ENCODE measurements around the gene ABHD11.
"Not testable (repeated sequence)": the region's sequence is repeated elsewhere in the genome, so short reads cannot be mapped to it uniquely, and the experiment has no call there.

The ABHD11 gene

DNA sequence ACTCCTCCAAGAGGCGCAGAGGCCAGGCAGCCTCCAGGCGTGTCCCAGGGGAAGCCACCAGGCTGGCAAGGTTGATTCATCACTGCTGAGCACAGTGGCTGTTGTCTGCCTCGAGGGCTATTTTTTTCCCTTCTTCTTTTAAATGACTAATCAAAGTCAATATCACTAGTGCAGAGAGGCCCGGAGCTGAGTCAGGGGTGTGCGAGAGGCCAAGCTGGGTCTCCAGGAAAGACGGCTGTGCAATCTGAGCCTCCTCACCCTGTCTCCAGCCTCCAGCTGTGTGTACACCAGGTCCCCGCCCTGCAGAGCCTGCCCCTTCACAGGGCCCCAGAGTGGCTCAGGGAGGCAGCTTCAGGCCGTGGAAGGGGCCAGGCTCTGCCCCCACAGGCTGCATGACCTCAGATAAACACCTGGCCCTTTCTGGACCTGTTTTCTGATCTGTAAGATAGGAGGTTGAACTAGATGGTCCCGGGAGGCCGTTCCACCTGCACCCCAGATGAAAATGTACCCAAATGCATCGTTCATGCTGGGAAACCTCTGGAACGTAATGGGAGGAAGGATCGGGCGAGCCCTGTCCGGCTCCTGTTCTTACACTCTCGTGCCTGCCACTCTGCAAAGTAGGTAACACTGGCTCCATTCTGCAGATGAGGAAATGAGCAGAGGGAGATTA lies 22.8 kb downstream of the ABHD11 start:
- peak; percentile 39; the same call in 1 of the 3 replicates for ATAC-seq (ENCODE audit: insufficient read depth, low read depth)
- H3K4me1 ChIP-seq (ENCODE audit: insufficient read depth, low read length): peaks cover 18% of the 10 kb centered on the region

DNA sequence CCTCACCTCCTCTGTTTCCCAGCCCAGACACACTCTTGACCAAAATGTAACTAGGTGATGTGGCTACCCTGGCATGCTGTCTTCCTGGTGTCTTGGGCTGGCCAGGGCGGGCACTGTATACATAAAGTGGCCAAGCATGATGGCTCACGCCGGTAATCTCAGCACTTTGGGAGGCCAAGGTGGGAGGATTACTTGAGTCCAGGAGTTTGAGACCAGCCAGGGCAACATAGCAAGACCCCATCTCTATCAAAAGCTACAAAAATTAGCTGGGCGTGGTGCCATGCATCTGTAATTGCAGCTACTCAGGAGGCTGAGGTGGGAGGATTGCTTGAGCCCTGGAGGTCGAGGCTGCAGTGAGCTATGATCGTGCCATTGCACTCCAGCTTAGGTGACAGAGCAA lies 25.3 kb downstream of the ABHD11 start:
- not testable (repeated sequence) for H3K4me3 ChIP-seq (ENCODE audit: low read depth in 1 of 2, low read length in 2 of 2); DNase-seq; H3K27ac ChIP-seq (ENCODE audit: low read length); H3K4me2 ChIP-seq (ENCODE audit: insufficient read depth, low read length); H2AFZ ChIP-seq (ENCODE audit: low read depth, low read length); H3K9me3 ChIP-seq (ENCODE audit: insufficient read depth, low read length, severe bottlenecking); H3K79me2 ChIP-seq (ENCODE audit: insufficient read depth, low read length); ATAC-seq (ENCODE audit: insufficient read depth, low read depth); H3K9ac ChIP-seq (ENCODE audit: low read depth, low read length); H3K36me3 ChIP-seq (ENCODE audit: insufficient read depth, low read length)
- peaks cover 15% of the 10 kb centered on the region for H3K4me1 ChIP-seq (ENCODE audit: insufficient read depth, low read length)
- peaks cover 32% of the 10 kb centered on the region for H4K20me1 ChIP-seq (ENCODE audit: insufficient read depth, low read length)
- H3K27me3 ChIP-seq (ENCODE audit: insufficient read depth, low read length, poor library complexity): peaks cover 17% of the 10 kb centered on the region

More for the DNA sequence above, 22.8 kb downstream of the ABHD11 start:
- H2AFZ ChIP-seq (ENCODE audit: low read depth, low read length): no peak overlapping the region
- H4K20me1 ChIP-seq (ENCODE audit: insufficient read depth, low read length): peaks cover 40% of the 10 kb centered on the region
- H3K27me3 ChIP-seq (ENCODE audit: insufficient read depth, low read length, poor library complexity): peaks cover 17% of the 10 kb centered on the region
- no peak overlapping the region for H3K27ac ChIP-seq (ENCODE audit: low read length)
- no peak overlapping the region for H3K9ac ChIP-seq (ENCODE audit: low read depth, low read length)
- no peak overlapping the region for H3K4me3 ChIP-seq (ENCODE audit: low read depth in 1 of 2, low read length in 2 of 2)
- DNase-seq: no peak
- no peaks in the 10 kb centered on the region for H3K79me2 ChIP-seq (ENCODE audit: insufficient read depth, low read length)
- no peaks in the 10 kb centered on the region for H3K9me3 ChIP-seq (ENCODE audit: insufficient read depth, low read length, severe bottlenecking)
- TF ChIP-seq, protein P1, sequence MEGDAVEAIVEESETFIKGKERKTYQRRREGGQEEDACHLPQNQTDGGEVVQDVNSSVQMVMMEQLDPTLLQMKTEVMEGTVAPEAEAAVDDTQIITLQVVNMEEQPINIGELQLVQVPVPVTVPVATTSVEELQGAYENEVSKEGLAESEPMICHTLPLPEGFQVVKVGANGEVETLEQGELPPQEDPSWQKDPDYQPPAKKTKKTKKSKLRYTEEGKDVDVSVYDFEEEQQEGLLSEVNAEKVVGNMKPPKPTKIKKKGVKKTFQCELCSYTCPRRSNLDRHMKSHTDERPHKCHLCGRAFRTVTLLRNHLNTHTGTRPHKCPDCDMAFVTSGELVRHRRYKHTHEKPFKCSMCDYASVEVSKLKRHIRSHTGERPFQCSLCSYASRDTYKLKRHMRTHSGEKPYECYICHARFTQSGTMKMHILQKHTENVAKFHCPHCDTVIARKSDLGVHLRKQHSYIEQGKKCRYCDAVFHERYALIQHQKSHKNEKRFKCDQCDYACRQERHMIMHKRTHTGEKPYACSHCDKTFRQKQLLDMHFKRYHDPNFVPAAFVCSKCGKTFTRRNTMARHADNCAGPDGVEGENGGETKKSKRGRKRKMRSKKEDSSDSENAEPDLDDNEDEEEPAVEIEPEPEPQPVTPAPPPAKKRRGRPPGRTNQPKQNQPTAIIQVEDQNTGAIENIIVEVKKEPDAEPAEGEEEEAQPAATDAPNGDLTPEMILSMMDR (IDR thresholded peaks at IDR 0.05; ENCODE audit: borderline replicate concordance, extremely low read depth, low read length, poor library complexity, severe bottlenecking): no peak
- TF ChIP-seq EZH2 (IDR thresholded peaks at IDR 0.05; ENCODE audit: borderline replicate concordance, low read depth, low read length, severe bottlenecking): no peak
- no peaks in the 10 kb centered on the region for H3K36me3 ChIP-seq (ENCODE audit: insufficient read depth, low read length)
- H3K4me2 ChIP-seq (ENCODE audit: insufficient read depth, low read length): no peak overlapping the region

DNA sequence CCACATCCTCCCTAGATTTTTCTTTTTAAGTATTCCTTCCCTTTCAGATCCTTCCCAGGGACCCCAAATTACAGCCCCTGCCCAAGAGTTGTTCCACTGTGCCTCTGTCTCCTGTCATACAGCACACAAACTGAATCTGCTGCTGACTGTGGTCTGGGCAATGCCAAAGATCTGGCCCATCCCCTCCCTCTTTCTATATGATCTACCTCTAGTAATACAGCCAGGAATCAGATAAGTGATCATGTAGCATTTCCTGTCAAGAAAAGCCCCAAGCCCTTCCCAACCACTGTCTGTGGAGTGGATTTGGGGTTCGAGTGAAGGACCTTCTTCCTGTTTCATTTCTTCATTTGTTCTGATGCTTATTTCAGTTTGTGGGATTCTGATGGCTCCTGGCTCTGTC lies 25.8 kb downstream of the ABHD11 start:
- Histone ChIP-seq H3K36me3 (ENCODE audit: insufficient read depth, low read length) (no peaks in the 10 kb centered on the region), H3K4me1 (ENCODE audit: insufficient read depth, low read length) (peaks cover 10% of the 10 kb centered on the region), H2AFZ (ENCODE audit: low read depth, low read length) (no peak overlapping the region), H4K20me1 (ENCODE audit: insufficient read depth, low read length) (peaks cover 28% of the 10 kb centered on the region), H3K79me2 (ENCODE audit: insufficient read depth, low read length) (no peaks in the 10 kb centered on the region), H3K9ac (ENCODE audit: low read depth, low read length) (no peak overlapping the region), H3K27me3 (ENCODE audit: insufficient read depth, low read length, poor library complexity) (peaks cover 17% of the 10 kb centered on the region), H3K9me3 (ENCODE audit: insufficient read depth, low read length, severe bottlenecking) (no peaks in the 10 kb centered on the region), H3K27ac (ENCODE audit: low read length) (no peak overlapping the region), H3K4me2 (ENCODE audit: insufficient read depth, low read length) (no peak overlapping the region), H3K4me3 (ENCODE audit: low read depth in 1 of 2, low read length in 2 of 2) (no peak overlapping the region)
- TF ChIP-seq, protein P1 (IDR thresholded peaks at IDR 0.05; ENCODE audit: borderline replicate concordance, extremely low read depth, low read length, poor library complexity, severe bottlenecking): no peak
- no peak for TF ChIP-seq EZH2 (IDR thresholded peaks at IDR 0.05; ENCODE audit: borderline replicate concordance, low read depth, low read length, severe bottlenecking)
- ATAC-seq (ENCODE audit: insufficient read depth, low read depth) (no peak), DNase-seq (no peak)

DNA sequence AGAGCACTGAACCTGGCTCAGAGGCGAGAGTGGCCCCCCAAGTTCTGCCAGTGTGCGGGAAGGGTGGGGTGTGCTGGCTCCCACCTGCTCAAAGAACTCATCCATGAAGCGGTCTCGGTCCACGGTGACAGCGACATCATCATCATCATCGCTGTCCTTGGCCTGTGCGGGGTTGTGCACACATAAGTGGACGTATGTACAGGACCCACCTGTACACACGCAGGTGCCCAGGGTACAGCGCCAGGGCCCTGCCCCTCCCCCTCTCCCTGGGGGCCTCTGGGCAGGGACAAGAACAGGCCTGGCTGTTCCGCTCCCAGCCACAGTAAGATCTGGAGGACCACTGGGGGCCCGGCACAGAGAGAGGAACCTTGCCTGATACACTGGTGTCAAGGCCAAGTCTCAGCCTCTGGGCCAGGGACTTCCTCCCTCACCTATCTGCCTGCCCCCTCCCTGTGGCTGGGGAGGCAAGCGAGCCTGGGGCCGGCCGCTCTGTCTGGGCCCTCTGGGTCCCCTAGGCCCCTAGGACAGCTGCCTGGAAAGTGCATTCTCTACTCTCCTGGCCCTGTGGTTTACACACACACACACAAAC lies 29.5 kb downstream of the ABHD11 start:
- Histone ChIP-seq H3K27me3 (ENCODE audit: insufficient read depth, low read length, poor library complexity) (peaks cover 3% of the 10 kb centered on the region), H3K27ac (ENCODE audit: low read length) (no peak overlapping the region), H3K4me1 (ENCODE audit: insufficient read depth, low read length) (peaks cover 12% of the 10 kb centered on the region), H3K4me3 (ENCODE audit: low read depth in 1 of 2, low read length in 2 of 2) (no peak overlapping the region), H3K79me2 (ENCODE audit: insufficient read depth, low read length) (no peaks in the 10 kb centered on the region), H2AFZ (ENCODE audit: low read depth, low read length) (no peak overlapping the region), H3K36me3 (ENCODE audit: insufficient read depth, low read length) (no peaks in the 10 kb centered on the region), H3K9ac (ENCODE audit: low read depth, low read length) (no peak overlapping the region), H3K9me3 (ENCODE audit: insufficient read depth, low read length, severe bottlenecking) (no peaks in the 10 kb centered on the region), H4K20me1 (ENCODE audit: insufficient read depth, low read length) (peaks cover 20% of the 10 kb centered on the region), H3K4me2 (ENCODE audit: insufficient read depth, low read length) (no peak overlapping the region)
- DNase-seq: no peak
- TF ChIP-seq, protein P1 (IDR thresholded peaks at IDR 0.05; ENCODE audit: borderline replicate concordance, extremely low read depth, low read length, poor library complexity, severe bottlenecking): no peak
- no peak for TF ChIP-seq EZH2 (IDR thresholded peaks at IDR 0.05; ENCODE audit: borderline replicate concordance, low read depth, low read length, severe bottlenecking)
- no peak for ATAC-seq (ENCODE audit: insufficient read depth, low read depth)

Data from DND-41 (cell line).